Activated naive CD4-positive, alpha-beta T cell treated with anti-CD3 and anti-CD28 coated beads, Interleukin-2, amount 50 U/mL, for 16 hours (primary cell): ENCODE results near the gene PRICKLE1.

Source experiments
- DNase-seq: peaks from one replicate; pipeline ENCODE4 v3.0.0-alpha.2; 2020

Gene PRICKLE1

GRCh38 chr12:42445891-42446290, 143.7 kb downstream of the PRICKLE1 start:
- no peak for DNase-seq

- DNase-seq: no peak
These were observed 145.2 kb downstream of the PRICKLE1 start for GRCh38 chr12:42444192-42444943.

- DNase-seq: no peak
These were observed 146.7 kb downstream of the PRICKLE1 start for GRCh38 chr12:42442888-42443287.

- DNase-seq: no peak
These were observed 147.2 kb downstream of the PRICKLE1 start for GRCh38 chr12:42442311-42442759.

GRCh38 chr12:42440608-42441007, 148.9 kb downstream of the PRICKLE1 start:
- no peak for DNase-seq

- DNase-seq: no peak
These were observed 156.9 kb downstream of the PRICKLE1 start for GRCh38 chr12:42432517-42433140.

GRCh38 chr12:42428850-42429249, 160.7 kb downstream of the PRICKLE1 start:
- DNase-seq: no peak

- DNase-seq: no peak
These were observed 162.8 kb downstream of the PRICKLE1 start for GRCh38 chr12:42426746-42427145.

- DNase-seq: no peak
These were observed 166.8 kb downstream of the PRICKLE1 start for GRCh38 chr12:42422785-42423184.

- no peak for DNase-seq
These were observed 167.4 kb downstream of the PRICKLE1 start for GRCh38 chr12:42421844-42422779.

GRCh38 chr12:42420395-42420794, 169.2 kb downstream of the PRICKLE1 start:
- no peak for DNase-seq

GRCh38 chr12:42410340-42410739, 179.2 kb downstream of the PRICKLE1 start:
- no peak for DNase-seq

GRCh38 chr12:42409471-42409870, 180.1 kb downstream of the PRICKLE1 start:
- DNase-seq: no peak

GRCh38 chr12:42407306-42407705, 182.2 kb downstream of the PRICKLE1 start:
- no peak for DNase-seq
